Spinal cord (tissue), 10 donors: ENCODE measurements around the gene IRF3. TPM values are rescaled to one million over a fixed set of nuclear protein-coding genes. Genes with fewer than 3 reads are reported as not detected.

ENCODE experiments used
- DNase-seq, 6 donors: peaks; one replicate each; pipeline versions ENCODE4 v3.0.0 to v3.0.0-alpha.2; 2013 to 2015; ENCODE audit warnings: low spot score in 6 of 6, low read depth in 4 of 6
- H3K27ac ChIP-seq: one replicate; pipeline ENCODE4 v1.5.1; 2013; ENCODE audit warnings: low read depth, low read length, control low read depth
- H3K27me3 ChIP-seq: one replicate; pipeline ENCODE4 v1.6.1; 2013; ENCODE audit warnings: low read length; ENCODE audit not compliant: control insufficient read depth, insufficient read depth
- H3K36me3 ChIP-seq: one replicate; pipeline ENCODE4 v1.6.1; 2013; ENCODE audit warnings: low read length; ENCODE audit not compliant: control insufficient read depth, insufficient read depth
- H3K4me1 ChIP-seq: one replicate; pipeline ENCODE4 v1.6.1; 2013; ENCODE audit warnings: low read length; ENCODE audit not compliant: control insufficient read depth, insufficient read depth
- H3K4me3 ChIP-seq: one replicate; pipeline ENCODE4 v1.5.1; 2013; ENCODE audit warnings: low read depth, low read length, control low read depth
- H3K9me3 ChIP-seq: one replicate; pipeline ENCODE4 v1.6.1; 2013; ENCODE audit warnings: low read length; ENCODE audit not compliant: control insufficient read depth, insufficient read depth
- WGBS: methylation state at CpG from one replicate; pipeline ENCODE4 v1.1.5; 2013; ENCODE audit warnings: missing lambda C conversion rate; ENCODE audit not compliant: insufficient coverage; 5-methylcytosine and 5-hydroxymethylcytosine counted together
- polyA plus RNA-seq, 2 donors: library from polyadenylated mRNA; unstranded; fragments of 120-200 nt; gene quantifications; one replicate each; pipeline ENCODE4 v1.2.1, GENCODE V29; 2013; ENCODE audit not compliant: insufficient read length in 2 of 2
- total RNA-seq, 2 donors: library from RNA; depleted of rRNA in 1 of 2; stranded (reverse); fragments of 120-200 nt in 1 of 2; fragments of >200 nt in 1 of 2; gene quantifications; one replicate each; pipeline versions ENCODE4 v1.2.3 to v1.2.4, GENCODE V29; 2013 to 2014
- donor health status: healthy.

The IRF3 gene
- total and polyA plus RNA-seq, 4 donors = 21.8 to 63.9 (median 45.3) TPM

DNA sequence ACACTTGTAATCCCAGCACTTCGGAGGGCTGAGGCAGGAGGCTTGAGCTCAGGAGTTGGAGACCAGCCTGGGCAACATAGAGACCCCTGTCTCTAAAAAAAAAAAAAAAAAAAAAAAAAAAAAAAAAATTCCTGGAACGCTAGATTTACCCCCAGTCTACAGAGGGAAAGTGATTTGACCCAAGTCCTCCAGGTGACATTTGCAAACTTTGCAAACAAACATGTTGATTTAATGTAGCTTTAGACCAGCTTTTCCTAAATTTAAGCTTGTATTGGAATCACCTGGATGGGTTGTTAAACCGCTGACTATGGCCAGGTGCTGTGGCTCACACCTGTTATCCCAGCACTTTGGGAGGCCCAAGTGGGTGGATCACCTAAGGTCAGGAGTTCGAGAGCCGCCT, 33.7 kb upstream of the IRF3 start:
- H3K36me3 ChIP-seq = peaks cover 74% of the 10 kb centered on the region
- WGBS = 100% methylated on average over 1 of the region's 5 CpGs

DNA sequence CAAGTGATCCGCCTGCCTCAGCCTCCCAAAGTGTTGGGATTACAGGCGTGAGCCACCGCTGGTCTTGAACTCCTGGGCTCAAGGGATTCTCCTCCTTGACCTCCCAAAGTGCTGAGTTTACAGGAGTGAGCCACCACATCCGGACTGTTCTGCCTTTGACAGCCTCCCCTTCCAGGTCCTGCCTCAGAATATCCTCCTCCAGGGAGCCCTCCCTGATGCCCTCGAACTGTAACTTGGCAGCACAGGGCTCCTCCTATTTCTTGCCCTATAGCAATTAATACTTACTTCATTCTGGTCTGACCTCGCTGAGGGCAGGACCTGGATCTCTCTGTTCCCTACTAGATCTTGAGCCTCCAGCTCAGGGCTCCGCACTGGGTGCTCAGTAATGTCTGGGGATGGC, 31.2 kb upstream of the IRF3 start:
- Histone ChIP-seq H3K27ac (no peak overlapping the region), H3K4me3 (no peak overlapping the region), H3K4me1 (peaks cover 9% of the 10 kb centered on the region), H3K27me3 (no peaks in the 10 kb centered on the region), H3K9me3 (no peaks in the 10 kb centered on the region), H3K36me3 (peaks cover 73% of the 10 kb centered on the region)
- WGBS = 95% methylated on average over 7 of the region's 7 CpGs
- no peak for DNase-seq

More for the DNA sequence above, 33.7 kb upstream of the IRF3 start:
- Histone ChIP-seq H3K4me1 (no peaks in the 10 kb centered on the region), H3K27me3 (no peaks in the 10 kb centered on the region), H3K4me3 (no peak overlapping the region), H3K9me3 (no peaks in the 10 kb centered on the region), H3K27ac (no peak overlapping the region)
- no peak for DNase-seq

DNA sequence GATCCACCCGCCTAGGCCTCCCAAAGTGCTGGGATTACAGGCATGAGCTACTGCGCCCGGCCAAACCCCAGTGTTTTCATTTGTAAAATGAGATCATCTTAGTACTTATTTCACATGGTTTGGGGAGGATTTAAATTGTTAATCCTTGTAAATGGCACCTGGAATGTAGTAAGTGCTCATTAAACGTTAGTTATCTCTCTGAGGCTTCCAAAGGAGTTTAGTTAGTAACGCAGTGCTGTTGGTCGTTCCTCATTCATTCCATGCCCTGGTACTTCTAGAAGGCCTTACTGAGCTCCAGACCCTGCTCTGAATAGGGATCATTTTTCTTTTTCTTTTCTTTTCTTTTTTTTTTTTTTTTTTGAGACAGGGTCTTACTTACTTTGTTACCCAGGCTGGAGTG, 30.5 kb upstream of the IRF3 start:
- Histone ChIP-seq H3K4me1 (peaks cover 16% of the 10 kb centered on the region), H3K4me3 (no peak overlapping the region), H3K27ac (no peak overlapping the region), H3K36me3 (peaks cover 68% of the 10 kb centered on the region), H3K9me3 (no peaks in the 10 kb centered on the region), H3K27me3 (no peaks in the 10 kb centered on the region)
- 93% methylated on average over 3 of the region's 6 CpGs for WGBS
- no peak for DNase-seq

DNA sequence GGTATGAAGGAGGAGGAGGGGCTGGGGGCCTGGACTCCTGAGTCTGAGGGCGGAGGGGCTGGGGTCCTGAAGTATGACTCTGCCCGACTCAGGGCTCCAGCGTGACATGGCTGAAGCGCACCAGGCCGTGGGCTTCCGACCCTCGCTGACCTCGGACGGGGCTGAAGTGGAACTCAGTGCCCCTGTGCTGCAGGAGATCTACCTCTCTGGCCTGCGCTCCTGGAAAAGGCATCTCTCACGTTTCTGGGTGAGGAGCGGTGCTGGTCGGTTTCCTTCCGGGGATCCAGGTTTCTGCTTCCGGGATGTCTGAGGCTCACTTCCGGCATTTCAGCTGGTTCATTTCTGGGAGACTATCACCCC, 26.5 kb upstream of the IRF3 start:
- Histone ChIP-seq H3K4me3 (no peak overlapping the region), H3K27ac (no peak overlapping the region), H3K4me1 (peaks cover 47% of the 10 kb centered on the region), H3K27me3 (peaks cover 6% of the 10 kb centered on the region), H3K36me3 (peaks cover 58% of the 10 kb centered on the region), H3K9me3 (no peaks in the 10 kb centered on the region)
- DNase-seq = no peak
- 55% methylated on average over 16 of the region's 16 CpGs for WGBS

DNA sequence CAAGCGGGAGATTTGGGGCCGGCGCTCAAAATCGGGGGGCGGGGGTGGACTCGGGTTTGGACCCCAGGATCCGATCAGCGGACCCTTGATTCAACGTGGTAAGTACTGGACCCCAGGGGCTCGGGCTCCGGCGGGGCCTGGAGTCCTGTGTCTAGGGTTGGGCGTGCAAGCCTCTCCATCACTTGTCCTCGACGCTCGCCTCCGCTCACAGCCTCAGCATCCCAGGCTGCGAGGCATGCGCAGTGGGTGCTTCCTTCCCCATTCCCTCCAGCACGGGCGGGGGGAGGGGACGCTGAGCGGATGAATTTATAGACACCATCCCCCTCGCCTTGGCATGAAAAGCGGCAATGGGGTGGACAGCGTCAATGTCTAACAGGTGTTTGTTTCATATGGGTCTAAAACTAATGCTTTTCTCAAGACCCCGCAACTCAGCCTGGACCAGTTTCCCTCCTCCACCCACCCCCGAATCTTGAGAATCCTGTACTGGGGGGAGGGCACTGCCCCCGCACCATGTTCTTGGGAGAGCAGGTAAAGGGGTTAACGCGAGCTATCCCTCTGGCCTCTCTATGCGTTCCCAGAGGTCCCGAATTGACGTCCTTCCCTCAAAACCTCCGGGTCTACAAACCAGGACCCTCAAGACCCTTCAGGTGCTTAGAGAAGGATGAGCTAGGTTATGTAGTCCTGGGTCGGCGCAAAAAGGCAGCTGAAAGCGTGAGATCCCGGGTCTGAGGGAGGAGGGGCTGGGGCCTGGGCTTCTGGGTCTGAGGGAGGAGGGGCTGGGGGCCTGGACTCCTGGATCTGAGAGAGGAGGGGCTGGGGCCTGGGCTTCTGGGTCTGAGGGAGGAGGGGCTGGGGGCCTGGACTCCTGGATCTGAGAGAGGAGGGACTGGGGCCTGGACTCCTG, 25.8 kb upstream of the IRF3 start:
- peaks cover 6% of the 10 kb centered on the region for H3K27me3 ChIP-seq
- no peaks in the 10 kb centered on the region for H3K9me3 ChIP-seq
- H3K36me3 ChIP-seq = peaks cover 57% of the 10 kb centered on the region
- peaks cover 47% of the 10 kb centered on the region for H3K4me1 ChIP-seq
- 1% methylated on average over 29 of the region's 39 CpGs for WGBS
- peak overlapping the region; percentile 73 for H3K4me3 ChIP-seq
- peak overlapping the region; percentile 87 for H3K27ac ChIP-seq
- DNase-seq = peak in 3 of 6 donors; percentile 83 to 98 (median 96)

DNA sequence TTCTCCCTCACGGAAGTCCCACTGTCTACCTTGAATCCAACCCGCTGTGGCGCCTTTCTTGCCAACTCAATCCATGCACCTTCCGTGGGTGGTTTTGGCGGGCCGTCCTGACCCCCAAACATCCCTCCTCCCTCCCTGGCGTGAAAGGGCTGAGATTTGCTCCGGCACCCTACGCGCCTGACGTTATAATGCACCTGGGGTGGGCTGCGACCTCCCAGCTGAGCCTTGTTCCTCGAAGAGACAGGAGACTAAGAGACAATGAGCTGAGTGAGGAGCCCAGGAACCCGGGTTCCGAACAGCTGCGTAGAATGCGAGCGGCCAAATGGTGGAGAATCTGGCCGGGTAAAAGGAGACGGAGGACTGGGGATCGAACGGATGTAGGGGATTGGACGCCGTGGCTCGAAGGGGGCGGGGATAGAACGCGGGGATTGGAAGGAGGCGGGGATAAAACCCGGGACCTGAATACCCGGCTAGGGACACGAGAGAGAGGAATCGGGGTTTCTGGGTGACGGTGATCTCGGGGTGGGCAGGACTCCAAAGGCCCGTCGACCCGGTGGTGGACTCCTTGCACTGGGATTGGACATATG, 25.1 kb upstream of the IRF3 start, which contains the start of gene CPT1C:
Gene CPT1C, plus strand, starts transcription at position 461 of the 587 bp plus-strand sequence. CDS start 1,137 bp downstream, outside the sequence.
- H3K9me3 ChIP-seq = no peaks in the 10 kb centered on the region
- H3K27ac ChIP-seq = peak within 1 kb of the TSS; percentile 87
- peaks cover 6% of the 10 kb centered on the region for H3K27me3 ChIP-seq
- DNase-seq = peak in 5 of 6 donors; percentile 89 to 99 (median 95)
- WGBS = 0% methylated on average over 38 of the region's 38 CpGs
- H3K4me1 ChIP-seq = peaks cover 47% of the 10 kb centered on the region
- peaks cover 57% of the 10 kb centered on the region for H3K36me3 ChIP-seq
- H3K4me3 ChIP-seq = peak within 1 kb of the TSS; percentile 73

DNA sequence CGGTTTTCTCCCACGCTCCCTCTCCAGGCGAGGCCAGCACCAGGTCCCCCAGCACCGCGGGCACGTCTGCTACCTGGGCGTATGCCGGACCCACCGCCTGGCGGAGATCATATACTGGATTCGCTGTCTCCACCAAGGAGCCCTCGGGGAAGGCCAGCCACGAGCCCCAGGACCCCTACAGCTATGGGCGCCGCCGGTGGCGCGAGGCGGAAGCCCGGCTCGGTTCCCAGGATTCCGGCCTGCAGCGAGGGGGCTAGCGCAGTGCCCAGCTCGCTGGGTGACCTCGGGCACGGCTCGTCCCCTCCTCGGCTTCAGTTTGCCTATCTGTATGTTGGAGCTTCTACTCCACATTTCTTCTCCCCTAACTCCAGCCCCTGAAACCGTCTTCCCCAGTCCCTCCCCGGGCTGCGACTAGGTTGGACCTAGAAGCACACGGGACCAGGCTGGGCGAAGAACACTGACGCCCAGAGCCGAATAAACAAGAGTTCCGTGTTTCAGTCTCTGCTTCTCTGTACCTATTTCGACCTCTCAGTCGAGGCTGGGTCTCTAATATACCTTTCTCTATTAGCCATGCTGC, 24.5 kb upstream of the IRF3 start:
- Histone ChIP-seq H3K4me1 (peaks cover 47% of the 10 kb centered on the region), H3K27me3 (peaks cover 6% of the 10 kb centered on the region), H3K9me3 (no peaks in the 10 kb centered on the region), H3K4me3 (peak overlapping the region; percentile 73), H3K36me3 (peaks cover 60% of the 10 kb centered on the region), H3K27ac (peak overlapping the region; percentile 87)
- 2% methylated on average over 39 of the region's 39 CpGs for WGBS
- no peak for DNase-seq

DNA sequence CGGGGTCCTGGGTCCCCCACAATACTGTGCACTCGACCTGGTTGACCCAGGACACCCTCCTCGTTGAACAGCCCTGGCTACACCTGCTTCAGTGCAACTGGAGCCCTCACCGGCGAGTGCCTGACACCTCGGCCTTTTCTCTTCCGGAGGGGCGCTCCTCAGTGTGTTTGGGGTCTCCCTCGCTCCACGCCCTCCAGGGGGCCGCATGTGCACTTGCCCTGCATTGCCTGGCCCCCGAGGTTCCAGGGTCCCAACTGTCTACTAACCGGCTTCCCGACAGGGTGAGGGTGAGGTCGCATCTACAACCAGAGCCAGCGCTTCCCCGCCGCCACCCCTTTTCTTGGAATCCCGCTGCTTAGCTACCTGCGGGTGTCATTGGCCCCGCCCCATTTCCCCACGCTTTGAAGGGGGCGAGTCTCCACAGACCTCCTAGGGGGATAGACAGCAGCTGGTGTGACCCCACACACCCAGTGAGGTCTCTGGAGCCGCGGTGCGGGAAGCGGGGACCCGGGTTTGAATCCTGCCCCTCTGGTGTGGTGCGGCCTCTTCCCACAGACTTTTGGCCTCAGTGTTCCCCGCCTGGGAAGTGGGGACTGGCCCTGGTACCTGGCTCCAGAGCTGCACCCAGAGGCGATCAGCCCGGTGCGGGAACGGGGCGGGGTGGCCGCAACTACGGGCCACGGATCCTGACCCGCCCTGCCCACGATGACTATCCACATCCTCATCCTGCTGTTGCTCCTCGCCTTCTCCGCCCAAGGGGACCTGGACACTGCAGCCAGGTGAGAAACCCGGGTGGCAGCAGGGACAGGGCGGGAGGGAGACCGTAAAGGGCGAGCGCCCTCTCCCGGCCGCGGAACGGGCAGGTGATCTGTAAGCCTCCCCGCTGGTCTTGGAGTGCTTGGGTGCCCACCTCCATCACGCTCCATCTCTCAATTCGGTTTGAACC, 23.7 kb upstream of the IRF3 start, which contains the start of gene ADM5:
Gene ADM5, plus strand, starts transcription at position 462 of the 946 bp plus-strand sequence. Its CDS starts 244 bp downstream, at position 706.
- H3K4me3 ChIP-seq = peak within 1 kb of the TSS; percentile 73
- H3K9me3 ChIP-seq = no peaks in the 10 kb centered on the region
- DNase-seq = peak in 2 of 6 donors; percentile 75 to 89
- H3K36me3 ChIP-seq = peaks cover 62% of the 10 kb centered on the region
- 21% methylated on average over 54 of the region's 54 CpGs for WGBS
- H3K27me3 ChIP-seq = peaks cover 6% of the 10 kb centered on the region
- H3K27ac ChIP-seq = peak within 1 kb of the TSS; percentile 87
- peaks cover 47% of the 10 kb centered on the region for H3K4me1 ChIP-seq
